GM10248 (cell line): Measurements from ENCODE around the gene KAZN.
A peak's percentile ranks its signal among the peaks of the same experiment; 100 is the strongest.

ENCODE experiments used
- CTCF ChIA-PET: fragments of 300-600 bp; sonication (Branson Sonifier 250); formaldehyde crosslinking; extraction: SDS; loops from one replicate; lab custom pipeline; 2021; ENCODE audit warnings: antibody characterized with exemption; lab: Yijun Ruan, JAX
- POLR2A ChIA-PET: fragments of 350-650 bp; sonication (Branson Sonifier 250); formaldehyde crosslinking; extraction: SDS; loops from one replicate; lab custom pipeline; 2020; ENCODE audit warnings: antibody characterized with exemption; lab: Yijun Ruan, JAX
- DNase-seq: peaks from one replicate; pipeline ENCODE4 v3.0.0; 2012; ENCODE audit errors: extremely low spot score
- TF ChIP-seq, protein P1 (sequence below): IDR thresholded peaks from 2 replicates; pipeline ENCODE4 v1.5.1; 2012; ENCODE audit warnings: mild to moderate bottlenecking, low read depth; ENCODE audit errors: extremely low read depth, missing control alignments, control extremely low read depth

The KAZN gene

DNA sequence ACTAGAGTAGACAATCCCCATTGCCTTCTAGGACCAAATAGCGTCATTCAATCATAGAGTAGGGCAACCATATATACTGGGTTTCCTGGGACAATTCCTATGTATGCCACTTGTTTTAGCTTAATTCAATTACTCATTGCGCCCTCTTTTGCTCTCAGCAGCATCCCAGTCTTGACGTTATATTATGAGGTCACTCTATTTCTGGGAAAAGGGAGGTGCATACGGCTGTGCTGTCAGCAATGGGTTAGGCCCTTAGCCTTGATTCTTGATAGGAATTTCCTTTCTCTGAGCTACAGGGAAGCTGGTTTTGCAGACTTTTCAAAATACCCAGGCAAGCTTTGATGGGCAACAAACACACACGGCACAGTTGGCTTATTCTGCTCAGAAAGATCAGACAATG lies 4.4 kb upstream of the KAZN start:
- DNase-seq, result no peak
- TF ChIP-seq, protein P1, sequence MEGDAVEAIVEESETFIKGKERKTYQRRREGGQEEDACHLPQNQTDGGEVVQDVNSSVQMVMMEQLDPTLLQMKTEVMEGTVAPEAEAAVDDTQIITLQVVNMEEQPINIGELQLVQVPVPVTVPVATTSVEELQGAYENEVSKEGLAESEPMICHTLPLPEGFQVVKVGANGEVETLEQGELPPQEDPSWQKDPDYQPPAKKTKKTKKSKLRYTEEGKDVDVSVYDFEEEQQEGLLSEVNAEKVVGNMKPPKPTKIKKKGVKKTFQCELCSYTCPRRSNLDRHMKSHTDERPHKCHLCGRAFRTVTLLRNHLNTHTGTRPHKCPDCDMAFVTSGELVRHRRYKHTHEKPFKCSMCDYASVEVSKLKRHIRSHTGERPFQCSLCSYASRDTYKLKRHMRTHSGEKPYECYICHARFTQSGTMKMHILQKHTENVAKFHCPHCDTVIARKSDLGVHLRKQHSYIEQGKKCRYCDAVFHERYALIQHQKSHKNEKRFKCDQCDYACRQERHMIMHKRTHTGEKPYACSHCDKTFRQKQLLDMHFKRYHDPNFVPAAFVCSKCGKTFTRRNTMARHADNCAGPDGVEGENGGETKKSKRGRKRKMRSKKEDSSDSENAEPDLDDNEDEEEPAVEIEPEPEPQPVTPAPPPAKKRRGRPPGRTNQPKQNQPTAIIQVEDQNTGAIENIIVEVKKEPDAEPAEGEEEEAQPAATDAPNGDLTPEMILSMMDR, result no peak
- CTCF ChIA-PET, result no interaction called here
- POLR2A ChIA-PET, result no interaction called here

DNA sequence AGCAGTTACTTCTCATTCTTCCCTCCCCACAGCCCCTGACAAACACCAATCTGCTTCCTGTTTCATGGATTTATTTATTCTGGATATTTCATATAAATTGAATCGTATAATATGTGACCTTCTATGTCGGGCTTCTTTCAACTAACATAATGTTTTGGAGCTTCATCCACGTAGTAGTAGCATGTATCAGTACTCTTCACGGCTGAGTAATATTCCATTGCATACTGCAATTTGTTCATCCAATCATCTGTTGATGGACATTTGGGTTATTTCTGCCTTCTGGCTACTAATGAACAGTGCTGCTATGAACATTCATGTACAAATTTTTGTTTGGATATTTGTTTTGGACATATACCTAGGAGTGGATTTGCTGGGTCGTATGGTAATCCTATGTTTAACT lies 1.9 kb upstream of the KAZN start:
- ChIA-PET CTCF (interaction anchor here (1.0 kb wide), 1 partner anchor 8 kb away, joined by 3 read pairs; no protein-coding TSS in a partner anchor), POLR2A (no interaction called here)
- TF ChIP-seq, protein P1, result no peak
- DNase-seq, result no peak

DNA sequence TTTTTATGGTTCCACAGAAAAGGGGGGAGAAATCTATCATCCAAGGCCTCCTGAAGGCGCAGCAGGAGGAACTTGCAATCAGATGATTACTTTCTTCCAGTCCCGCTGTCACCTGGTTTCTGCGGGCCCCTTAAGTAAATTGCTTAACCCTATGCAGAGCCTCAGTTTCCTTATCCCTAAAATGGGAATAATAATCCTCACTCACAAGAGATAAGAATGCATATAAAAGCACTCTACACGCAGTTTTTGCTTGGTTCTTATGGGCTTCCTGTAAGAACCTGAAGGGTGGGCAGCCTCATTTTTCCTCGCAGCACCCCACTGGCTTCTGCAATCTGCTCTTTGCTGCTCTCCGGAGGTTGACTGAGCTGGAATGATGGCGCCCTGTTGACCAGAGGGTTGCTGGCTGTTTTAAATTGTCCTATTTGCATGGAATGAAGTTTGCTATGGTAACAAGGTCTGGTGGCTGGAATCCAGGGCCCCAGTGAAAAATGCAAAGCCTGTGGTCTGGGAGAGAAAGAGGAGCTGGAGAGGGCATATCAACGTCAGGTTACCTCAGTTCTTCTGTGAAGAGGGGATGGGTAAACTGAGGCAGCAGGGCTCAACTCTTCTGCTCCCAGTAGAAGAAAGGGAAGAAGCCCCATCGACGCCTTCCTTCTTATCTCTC lies 1.0 kb upstream of the KAZN start:
- TF ChIP-seq, protein P1, result no peak
- CTCF ChIA-PET, result interaction anchor here (1.3 kb wide), 1 partner anchor 10 kb away, joined by 3 read pairs; no protein-coding TSS in a partner anchor
- POLR2A ChIA-PET, result no interaction called here
- DNase-seq, result no peak

DNA sequence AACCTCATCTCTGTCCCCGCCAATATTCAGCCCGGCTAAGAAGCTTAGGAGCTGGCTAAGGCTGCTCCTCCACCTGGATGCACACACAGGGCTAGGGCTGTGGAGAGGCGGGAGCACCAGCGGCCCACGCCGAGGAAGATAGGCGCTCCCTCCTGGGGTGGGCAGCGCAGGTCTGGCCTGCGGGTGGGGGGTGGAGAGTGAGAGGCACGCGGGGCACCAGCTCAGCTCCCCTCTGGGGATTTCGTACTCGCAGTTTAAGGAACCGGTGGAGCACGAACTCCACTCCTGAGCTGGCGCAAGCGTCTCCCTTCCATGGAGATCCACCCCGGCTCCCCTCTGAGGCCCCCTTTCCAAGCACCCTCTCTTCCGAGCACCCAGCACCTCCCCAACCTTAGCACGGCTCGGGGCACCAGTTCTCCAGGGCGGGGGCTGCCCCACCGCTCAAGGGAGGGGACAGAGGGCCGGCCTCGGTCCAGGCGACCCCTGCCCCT lies 433 bp upstream of the KAZN start:
- TF ChIP-seq, protein P1, result no peak
- ChIA-PET POLR2A (no interaction called here), CTCF (interaction anchor here (1.3 kb wide), 1 partner anchor 9 kb away, joined by 3 read pairs; no protein-coding TSS in a partner anchor)
- DNase-seq, result no peak

DNA sequence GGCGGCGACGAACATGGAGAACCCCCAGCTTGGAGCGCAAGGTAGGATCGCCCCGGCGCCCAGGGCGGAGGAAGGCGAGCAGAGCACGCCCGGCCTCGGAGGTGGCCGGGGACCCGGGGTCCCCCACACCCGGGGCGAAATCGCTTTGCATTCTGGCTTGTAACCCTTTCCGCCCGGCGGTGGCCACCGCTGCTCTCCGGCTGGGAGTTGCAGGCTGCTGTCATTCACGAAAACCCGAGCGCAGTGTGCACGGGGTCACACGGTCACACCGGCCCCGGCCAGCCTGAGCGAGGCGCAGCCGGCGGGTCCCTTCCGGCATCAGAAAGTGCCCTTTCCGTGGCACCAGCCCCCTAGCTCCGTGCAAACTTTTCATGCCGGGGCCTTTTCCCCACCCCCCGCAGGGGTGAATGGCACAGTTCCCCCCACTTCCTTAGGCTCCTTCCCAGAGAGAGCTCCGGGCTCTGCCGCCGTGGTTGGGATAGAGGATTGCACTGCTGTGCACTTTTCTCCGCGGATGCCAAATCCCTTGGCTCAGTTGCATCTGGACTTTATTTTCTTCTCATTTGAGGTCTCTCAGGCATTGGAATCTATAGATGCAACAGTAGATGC lies 802 bp downstream of the KAZN start:
- ChIA-PET CTCF (interaction anchor here (1.4 to 1.9 kb wide), 2 partner anchors 16 to 47 kb away, joined by 3 to 5 read pairs; no protein-coding TSS in a partner anchor), POLR2A (no interaction called here)
- peak; percentile 26 for DNase-seq
- TF ChIP-seq, protein P1, result no peak

DNA sequence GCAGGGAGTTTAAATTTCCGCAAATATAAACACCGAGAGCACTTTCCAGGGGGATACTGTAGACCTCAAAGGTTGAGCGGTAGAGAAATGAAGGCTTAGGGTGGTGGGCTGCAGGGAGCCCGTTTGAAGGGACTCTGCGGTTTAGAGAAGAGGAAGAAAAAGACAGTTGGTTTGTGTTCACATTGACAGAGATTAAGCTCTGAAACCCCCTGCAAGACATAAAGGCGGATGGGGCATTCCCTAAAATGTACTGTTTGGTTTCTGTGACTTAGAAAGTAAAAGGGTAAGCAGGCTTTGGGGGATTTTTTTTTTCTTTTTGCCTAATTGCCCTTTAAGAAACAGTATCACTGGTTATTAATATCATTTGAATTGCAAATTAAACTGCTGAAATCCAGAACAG lies 1.3 kb downstream of the KAZN start:
- TF ChIP-seq, protein P1, result no peak
- peak; percentile 58 for DNase-seq
- ChIA-PET POLR2A (no interaction called here), CTCF (interaction anchor here (1.4 to 1.9 kb wide), 2 partner anchors 17 to 47 kb away, joined by 3 to 5 read pairs; no protein-coding TSS in a partner anchor)
